Neural progenitor cell (in vitro differentiated cells): ENCODE results near the gene SLC17A9.

Experiments used
- CTCF ChIP-seq: fragments of 200-600 bp; sonication (generic); IDR thresholded peaks from 2 replicates; pipeline ENCODE4 v1.5.1; 2017; ENCODE audit warnings: antibody characterized with exemption, mild to moderate bottlenecking
- EZH2 ChIP-seq: fragments of 200-600 bp; sonication (generic); IDR thresholded peaks from 2 replicates; pipeline ENCODE4 v1.6.1; 2017; ENCODE audit warnings: antibody characterized with exemption, mild to moderate bottlenecking, moderate library complexity

GRCh38 chr20:62976886-62977285 lies 24.4 kb downstream of the SLC17A9 start:
- TF ChIP-seq CTCF (no peak), EZH2 (no peak)
